ENCODE measurements around the gene DAPK2.

The DAPK2 gene

GRCh38 chr15:64052925-64053491 lies 6.7 kb upstream of the DAPK2 start:
- DNase-seq = no peak

- no peak for DNase-seq
Measured at GRCh38 chr15:64051407-64052259, 5.3 kb upstream of the DAPK2 start.

- DNase-seq = no peak
Measured at GRCh38 chr15:64051093-64051402, 4.8 kb upstream of the DAPK2 start.

GRCh38 chr15:64050281-64051092 lies 4.2 kb upstream of the DAPK2 start:
- no peak for DNase-seq

GRCh38 chr15:64048781-64049460 lies 2.6 kb upstream of the DAPK2 start:
- no peak for DNase-seq

GRCh38 chr15:64045774-64046420 lies 388 bp downstream of the DAPK2 start:
- DNase-seq = no peak

GRCh38 chr15:64045101-64045435 lies 1.2 kb downstream of the DAPK2 start:
- DNase-seq = no peak

- no peak for DNase-seq
Measured at GRCh38 chr15:64044300-64045100, 1.8 kb downstream of the DAPK2 start.

GRCh38 chr15:64038878-64039610 lies 7.2 kb downstream of the DAPK2 start:
- no peak for DNase-seq

GRCh38 chr15:64037966-64038365 lies 8.3 kb downstream of the DAPK2 start:
- no peak for DNase-seq

- no peak for DNase-seq
Measured at GRCh38 chr15:64037116-64037515, 9.2 kb downstream of the DAPK2 start.

GRCh38 chr15:64035525-64035924 lies 10.8 kb downstream of the DAPK2 start:
- DNase-seq = no peak

- no peak for DNase-seq
Measured at GRCh38 chr15:64034519-64034918, 11.8 kb downstream of the DAPK2 start.

GRCh38 chr15:64032329-64032728 lies 14.0 kb downstream of the DAPK2 start:
- no peak for DNase-seq

GRCh38 chr15:64030123-64030522 lies 16.2 kb downstream of the DAPK2 start:
- DNase-seq = no peak

GRCh38 chr15:64029633-64030032 lies 16.7 kb downstream of the DAPK2 start:
- no peak for DNase-seq

- DNase-seq = no peak
Measured at GRCh38 chr15:64029110-64029509, 17.2 kb downstream of the DAPK2 start.

- no peak for DNase-seq
Measured at GRCh38 chr15:64026591-64026990, 19.7 kb downstream of the DAPK2 start.

GRCh38 chr15:64024172-64025050 lies 21.9 kb downstream of the DAPK2 start:
- DNase-seq = no peak

- DNase-seq = no peak
Measured at GRCh38 chr15:64023220-64023619, 23.1 kb downstream of the DAPK2 start.
